GM10847 (cell line): ENCODE results near the gene TPD52L1.

ENCODE experiments used
- POLR2A ChIP-seq: IDR thresholded peaks from 2 replicates; pipeline ENCODE4 v1.6.1; 2011; ENCODE audit not compliant: insufficient read length; ENCODE audit errors: extremely low read depth

Gene TPD52L1

DNA sequence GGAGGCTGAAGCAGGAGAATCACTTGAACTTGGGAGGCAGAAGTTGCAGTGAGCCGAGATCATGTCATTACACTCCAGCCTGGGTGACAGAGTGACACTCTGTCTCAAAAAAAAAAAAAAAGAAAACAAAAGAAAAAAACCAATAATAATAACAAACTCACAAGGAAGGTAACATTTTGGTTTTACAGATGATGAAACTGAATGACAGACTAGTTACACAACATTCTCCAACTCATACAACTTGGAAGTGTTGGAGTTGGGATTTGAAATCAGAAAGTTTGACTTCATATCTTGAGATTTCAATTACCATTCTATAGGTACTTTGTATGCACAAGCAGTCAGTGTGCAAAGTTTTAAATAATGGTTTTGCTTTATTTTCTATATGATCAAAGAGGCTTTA lies 10.2 kb downstream of the TPD52L1 start:
- TF ChIP-seq POLR2A, result no peak

DNA sequence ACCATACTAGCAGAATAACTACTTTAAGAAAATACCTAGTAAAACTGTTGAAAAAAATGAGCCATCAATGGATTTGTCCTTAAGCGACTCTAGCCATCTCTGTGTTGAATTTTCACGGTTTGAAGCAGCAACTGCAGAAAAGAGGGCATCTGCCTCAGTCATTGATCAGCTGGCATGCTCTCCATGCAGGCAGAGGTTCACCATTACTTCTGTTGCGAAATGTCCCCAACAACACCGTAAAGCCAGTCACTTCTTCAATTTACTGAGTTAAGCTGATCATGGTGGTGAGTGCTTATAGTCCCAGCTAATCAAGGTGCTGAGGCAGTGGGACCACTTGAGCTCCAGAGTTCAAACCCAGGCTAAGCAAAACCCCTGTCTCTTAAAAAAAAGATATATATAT lies 11.1 kb downstream of the TPD52L1 start:
- no peak for TF ChIP-seq POLR2A

DNA sequence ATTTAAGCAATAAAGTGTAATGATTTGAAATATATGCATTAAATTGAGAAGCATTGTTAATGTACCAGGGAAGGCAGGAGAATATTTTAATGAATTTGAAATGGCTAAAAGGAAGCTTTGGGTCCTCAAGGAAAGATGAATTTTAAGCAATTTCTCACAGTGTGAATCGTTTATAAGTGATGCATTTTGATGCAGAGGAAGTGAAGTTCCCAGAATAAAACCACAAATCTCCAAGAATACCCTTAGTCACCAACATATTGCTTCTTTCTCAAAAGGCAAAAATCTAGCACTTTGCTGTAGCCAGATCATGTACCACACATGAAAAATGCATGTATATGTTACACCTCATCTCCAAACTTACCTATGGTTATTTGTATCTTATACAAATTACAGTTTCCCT lies 11.7 kb downstream of the TPD52L1 start:
- no peak for TF ChIP-seq POLR2A

DNA sequence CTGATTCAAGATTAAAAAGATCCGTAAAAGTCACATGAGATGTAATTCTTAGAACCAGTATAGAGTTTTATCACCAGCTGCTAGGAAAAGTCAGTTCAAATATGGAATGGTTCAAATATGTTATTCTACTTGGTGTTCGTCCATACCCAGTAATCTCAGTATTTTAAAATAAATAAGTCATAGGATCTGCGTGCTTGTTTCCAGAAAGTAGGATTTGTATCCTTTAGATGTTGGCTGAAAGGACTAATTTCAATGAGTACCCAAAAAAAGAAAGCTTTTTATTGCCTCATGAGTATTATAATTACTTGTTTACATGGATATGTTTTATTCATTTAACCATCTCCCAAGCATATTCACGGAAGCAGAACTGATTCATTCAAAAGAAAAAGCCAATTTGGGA lies 12.2 kb downstream of the TPD52L1 start:
- TF ChIP-seq POLR2A, result no peak

DNA sequence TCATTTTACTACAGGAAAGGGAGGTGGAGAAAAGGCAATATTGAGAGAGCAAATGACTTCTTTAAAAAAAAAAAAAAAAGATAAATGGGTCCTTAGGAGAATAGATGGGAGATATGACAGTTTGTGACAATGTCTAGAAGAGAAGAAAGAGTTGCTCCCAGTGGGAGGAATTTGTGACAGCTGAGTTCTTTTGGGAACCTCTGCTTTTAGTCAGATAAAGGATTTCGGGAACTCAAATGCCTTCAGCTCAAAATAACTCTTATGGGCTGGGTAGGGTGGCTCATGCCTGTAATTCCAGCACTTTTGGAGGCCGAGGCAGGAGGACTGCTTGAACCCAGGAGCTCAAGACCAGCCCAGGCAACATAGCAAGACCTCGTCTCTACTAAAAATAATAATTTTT lies 13.1 kb downstream of the TPD52L1 start:
- no peak for TF ChIP-seq POLR2A

DNA sequence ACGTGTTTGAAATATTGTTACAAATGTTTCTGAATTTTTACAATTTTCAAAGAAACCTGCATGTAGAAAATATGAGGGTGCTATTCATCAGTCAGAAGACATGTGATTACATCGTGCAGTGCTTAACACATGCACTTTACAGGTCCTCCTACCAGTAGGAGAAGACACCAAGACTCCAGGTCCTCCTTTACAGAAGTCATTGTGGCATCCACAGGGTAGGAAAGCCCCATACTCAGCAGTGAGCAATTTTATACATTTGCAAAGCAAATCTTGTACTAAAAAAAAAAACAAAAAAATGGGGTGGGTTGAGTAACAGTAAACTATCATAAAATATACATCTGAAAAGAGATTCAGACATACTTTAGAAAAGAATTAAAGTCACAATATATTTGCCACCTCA lies 14.0 kb downstream of the TPD52L1 start:
- TF ChIP-seq POLR2A, result no peak

DNA sequence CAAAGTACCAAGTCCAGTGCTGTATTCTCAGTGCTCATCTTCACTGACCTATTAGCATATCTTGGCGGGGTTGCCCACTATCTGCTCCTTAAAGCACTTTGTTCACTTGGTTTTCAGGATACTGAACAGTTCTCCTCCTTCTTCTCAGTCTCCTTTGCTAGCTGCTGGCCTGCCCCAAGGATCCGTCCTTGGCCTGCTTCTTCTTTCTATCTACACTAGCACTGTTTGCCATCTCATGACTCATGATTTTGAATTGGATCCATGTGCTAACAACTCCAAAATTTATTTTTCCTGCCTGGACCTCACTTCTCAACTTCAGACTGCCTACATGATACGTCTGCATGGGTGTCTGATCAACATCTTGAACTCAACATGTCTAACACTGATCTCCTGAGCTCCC lies 15.5 kb downstream of the TPD52L1 start:
- no peak for TF ChIP-seq POLR2A

DNA sequence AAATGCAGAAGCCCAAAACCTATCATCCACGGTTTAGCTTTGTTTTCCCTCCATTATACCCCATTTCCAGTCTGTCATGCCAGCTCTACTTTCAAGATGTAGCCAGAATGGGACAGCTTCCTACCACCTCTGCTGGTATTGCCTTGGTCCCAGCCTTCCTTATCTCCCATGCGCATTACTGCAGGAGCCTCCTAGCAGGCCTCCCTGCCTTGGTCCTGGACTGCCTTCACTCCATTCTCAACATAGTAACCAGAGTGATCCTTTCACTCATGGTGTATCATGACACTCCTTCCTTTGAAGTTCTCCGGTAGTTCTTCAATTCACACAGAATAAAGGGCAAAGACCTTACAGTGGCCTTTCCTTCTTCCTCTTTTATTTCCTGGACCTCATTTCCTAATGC lies 15.9 kb downstream of the TPD52L1 start:
- TF ChIP-seq POLR2A, result no peak

DNA sequence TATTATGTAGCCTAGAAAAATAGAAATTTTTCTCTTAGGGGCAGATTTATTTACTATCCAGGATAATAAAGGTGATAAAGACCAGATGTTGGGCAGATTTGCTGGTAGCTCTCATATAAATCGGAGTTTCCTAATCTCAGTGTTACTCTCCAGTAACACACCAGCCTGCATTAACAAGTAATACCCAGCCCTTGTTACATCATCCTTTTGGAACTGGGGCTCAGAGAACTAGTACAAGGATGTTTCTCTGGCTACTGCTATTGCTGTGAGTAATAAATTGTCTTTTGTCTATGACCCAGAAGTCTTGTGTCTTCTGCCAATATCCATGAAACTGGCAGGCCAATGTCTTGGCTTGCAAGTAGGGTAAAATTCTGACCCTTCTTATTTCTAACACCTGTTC lies 16.8 kb downstream of the TPD52L1 start:
- TF ChIP-seq POLR2A, result no peak

DNA sequence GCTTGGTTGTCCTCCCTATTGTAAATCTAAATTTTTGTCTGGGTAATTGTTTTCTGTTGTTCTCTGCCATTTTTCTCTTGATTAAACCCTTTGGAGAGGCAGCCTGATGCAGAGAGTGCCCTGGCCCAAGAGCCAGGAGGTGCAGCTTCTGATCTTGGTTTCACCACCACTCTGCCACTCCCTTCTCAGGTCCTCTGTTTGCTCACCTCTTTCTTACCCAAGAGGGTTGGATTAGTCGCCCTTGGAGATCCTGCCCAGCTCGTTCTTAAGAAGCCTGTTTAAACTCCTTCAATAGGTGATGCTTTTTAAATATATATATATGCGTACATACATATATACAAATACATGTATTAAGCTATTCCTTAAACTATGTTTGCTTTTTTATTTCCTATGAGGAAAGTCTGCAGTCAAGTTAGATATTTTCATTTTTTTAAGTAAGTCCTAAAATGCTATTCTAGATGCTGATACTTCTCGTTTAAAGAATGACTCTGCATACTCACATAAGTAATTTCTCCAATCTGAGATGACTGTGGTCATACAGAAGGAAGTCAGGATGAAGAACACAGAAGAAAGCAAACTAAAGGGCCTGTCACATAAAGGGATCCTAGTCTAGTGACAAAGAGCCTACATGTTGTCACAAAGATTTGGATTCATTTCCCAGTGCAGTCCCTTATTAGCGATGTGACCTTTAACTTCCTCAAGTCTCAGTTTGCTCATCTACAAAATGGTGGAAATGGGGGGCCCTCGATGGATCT lies 19.9 kb downstream of the TPD52L1 start:
- no peak for TF ChIP-seq POLR2A

DNA sequence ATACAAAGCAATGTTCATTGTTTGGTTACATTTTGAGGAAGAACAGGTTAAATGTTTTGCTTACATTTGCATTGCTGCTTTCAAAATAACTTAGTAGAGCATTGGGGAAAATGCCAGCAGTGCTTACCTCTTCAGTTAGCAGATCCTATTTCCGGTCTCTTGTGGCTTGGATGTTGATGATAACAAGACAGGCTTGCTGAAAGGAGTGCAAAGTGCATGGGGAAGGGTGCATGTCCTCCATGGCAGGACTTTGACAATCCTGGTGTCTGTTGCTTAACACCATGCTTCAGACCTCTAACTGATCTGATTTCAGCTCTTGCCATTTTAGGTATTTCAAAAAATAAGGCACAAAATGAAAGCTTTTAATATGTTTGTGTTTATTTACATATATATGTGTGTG lies 21.1 kb downstream of the TPD52L1 start:
- TF ChIP-seq POLR2A, result no peak

DNA sequence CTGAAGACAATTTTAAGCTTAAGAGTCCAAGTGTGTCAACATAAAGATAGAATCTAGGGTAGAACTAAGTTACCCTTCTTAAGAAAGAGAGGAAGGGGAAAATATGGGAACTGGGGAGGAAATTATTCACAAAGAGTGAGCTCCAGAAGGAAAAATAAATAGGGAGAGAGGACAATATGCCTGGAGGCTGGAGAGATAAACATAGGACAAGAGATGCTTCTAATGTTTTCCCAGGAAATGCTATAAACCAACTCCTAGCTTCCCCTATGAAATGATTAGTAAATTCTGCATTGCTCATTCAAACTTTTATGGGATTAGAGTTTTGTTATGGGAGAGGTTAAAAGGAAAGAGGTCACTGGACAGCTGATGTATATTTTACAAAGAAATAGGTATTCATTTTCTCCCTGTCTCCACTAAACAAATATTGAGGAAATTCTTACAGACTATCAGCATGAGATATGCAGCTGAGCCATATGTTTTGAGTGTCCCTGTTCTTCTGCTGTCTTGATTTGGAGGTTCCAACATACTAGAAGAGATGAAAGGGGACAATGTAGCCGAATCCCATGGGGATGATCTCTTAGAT lies 22.0 kb downstream of the TPD52L1 start:
- no peak for TF ChIP-seq POLR2A

DNA sequence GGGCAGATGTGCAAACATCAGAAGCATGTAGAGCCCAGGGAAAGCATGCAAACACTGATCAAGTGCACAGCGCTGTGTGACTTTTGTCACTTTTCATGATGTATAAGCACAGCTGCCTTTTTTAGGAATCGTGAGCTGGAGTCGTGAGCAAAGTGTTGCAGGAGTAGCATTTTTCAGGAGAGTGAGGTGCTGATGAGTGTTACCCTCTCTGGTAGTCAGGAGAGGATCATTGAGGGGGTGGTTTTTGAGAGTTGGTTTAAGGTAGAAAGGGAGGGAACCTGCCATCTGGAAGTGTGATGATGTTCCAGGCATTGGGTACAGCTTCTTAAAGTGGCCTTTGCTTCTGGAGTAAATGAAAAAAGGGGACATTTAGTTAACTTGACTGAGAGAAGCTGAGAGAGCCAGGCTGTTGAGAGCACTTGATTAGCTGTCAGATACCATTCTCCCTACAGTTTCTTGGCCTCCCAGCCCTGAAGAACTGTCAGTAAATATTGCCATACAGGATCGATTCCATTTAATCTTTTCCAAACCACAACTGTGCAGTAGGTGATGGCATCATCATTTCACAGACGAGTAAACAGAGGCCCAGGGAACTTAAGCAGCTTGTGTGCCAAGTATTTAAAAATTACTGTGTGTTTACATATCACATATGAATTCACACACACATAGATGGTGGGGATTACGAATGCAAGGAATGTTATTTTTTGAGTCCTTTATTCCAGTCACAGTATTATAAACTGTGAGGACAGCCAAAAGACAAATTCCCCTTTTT lies 28.9 kb downstream of the TPD52L1 start:
- TF ChIP-seq POLR2A, result no peak

DNA sequence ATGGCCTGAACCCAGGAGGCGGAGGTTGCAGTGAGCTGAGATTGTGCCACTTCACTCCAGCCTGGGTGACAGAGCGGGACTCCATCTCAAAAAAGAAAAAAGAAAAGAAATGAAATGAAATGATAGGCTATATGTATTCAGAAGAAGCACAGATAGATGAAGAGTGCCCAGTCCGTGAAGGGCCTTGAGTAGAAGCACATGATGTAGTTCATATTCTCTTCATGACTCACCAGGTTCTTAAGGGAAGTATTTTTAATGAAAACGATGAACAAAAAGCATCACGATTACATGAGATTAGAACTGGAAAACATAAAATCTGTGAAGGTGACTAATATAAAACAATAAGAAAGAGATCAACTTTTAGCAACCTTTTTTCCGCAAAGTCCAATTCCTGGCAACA lies 29.8 kb downstream of the TPD52L1 start:
- TF ChIP-seq POLR2A, result no peak

DNA sequence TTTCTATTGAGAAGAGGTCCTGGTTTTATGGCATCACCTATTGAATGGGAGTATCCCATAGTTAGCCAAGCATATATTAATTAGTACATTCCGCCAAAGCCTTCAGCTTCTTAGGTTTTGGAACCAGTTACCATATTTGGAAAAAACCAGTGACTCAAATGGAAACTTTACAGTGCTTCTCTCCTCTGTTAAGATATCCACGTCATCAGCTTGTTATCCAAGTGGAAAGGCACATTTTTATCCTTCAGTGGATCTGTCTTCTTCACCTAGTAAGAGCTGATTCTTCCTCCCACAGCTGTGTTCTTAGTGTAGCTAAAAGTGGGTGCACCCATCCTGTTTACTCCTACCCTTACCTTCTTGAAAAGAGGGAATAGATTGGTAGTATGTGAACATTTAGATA lies 34.5 kb downstream of the TPD52L1 start:
- TF ChIP-seq POLR2A, result no peak

DNA sequence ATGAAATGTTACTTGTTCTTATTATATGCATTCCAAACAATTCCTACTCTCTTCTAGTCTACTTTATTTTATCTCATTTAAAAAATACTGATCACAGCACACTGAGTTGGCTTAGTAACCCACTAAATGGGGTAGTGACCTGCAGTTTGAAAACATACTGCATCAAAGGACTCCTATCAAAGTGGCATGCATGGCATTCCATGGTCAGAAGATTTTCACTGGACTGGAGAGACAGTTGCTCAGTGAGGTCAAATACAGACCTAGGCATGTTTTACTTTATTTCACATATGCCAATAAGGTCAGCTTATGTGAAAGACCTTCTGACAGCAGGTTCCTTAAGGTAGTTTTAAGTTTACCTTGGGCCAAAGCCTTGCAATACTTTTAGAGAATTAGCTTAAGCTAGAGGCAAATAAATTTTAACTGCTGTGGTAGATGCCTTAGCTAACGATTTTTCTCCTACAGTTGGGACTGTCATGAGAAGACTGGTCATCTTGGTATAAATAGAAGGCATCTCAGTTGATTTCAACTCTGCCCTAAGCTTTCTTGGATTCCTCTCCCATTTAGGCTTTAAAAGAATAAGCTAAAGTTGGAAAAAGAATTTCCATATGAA lies 35.1 kb downstream of the TPD52L1 start:
- TF ChIP-seq POLR2A, result no peak
